ENCODE data around the gene DIPK1B.

DNA sequence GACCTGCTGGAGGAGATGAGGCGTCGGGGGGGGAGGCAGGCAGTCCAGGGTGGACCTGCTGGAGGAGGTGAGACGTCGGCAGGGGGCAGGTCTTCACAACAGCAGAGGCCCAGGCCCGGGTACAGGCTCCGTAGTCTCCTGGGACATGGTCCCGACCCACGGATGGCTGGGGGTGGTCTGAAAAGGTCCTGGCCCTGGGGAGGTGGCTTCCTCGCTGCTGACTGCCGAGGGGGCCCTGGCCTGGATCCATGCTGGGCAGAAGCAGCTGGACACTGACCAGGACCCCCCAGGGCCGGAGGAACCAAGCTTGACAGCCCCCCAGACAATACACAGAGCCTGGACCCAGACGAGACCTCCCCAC, 41.1 kb upstream of the DIPK1B start:
- no peak for TF ChIP-seq POLR2AphosphoS5 (IDR thresholded peaks at IDR 0.05; ENCODE audit: low read depth)
- TF ChIP-seq, protein P1, sequence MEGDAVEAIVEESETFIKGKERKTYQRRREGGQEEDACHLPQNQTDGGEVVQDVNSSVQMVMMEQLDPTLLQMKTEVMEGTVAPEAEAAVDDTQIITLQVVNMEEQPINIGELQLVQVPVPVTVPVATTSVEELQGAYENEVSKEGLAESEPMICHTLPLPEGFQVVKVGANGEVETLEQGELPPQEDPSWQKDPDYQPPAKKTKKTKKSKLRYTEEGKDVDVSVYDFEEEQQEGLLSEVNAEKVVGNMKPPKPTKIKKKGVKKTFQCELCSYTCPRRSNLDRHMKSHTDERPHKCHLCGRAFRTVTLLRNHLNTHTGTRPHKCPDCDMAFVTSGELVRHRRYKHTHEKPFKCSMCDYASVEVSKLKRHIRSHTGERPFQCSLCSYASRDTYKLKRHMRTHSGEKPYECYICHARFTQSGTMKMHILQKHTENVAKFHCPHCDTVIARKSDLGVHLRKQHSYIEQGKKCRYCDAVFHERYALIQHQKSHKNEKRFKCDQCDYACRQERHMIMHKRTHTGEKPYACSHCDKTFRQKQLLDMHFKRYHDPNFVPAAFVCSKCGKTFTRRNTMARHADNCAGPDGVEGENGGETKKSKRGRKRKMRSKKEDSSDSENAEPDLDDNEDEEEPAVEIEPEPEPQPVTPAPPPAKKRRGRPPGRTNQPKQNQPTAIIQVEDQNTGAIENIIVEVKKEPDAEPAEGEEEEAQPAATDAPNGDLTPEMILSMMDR (conservative IDR thresholded peaks at IDR 0.05; ENCODE audit: low read depth in 2 of 2): no peak

Measured in GM23338 (cell line).